Prostate gland (tissue), 2 donors: ENCODE measurements around the gene ZCCHC8.

ENCODE experiments used
- CTCF ChIP-seq, 4 experiments: fragments of 200-600 bp in 2 of 4; fragments of 450-650 bp in 2 of 4; sonication (generic) in 2 of 4; IDR thresholded peaks; 1 replicate in 3 of 4; 2 replicates in 1 of 4; pipeline ENCODE4 v1.5.1; 2016 to 2019; ENCODE audit warnings: antibody characterized with exemption in 4 of 4, mild to moderate bottlenecking in 2 of 4, moderate library complexity in 2 of 4
- POLR2A ChIP-seq: fragments of 450-650 bp; IDR thresholded peaks from one replicate; pipeline ENCODE4 v1.6.1; 2016; ENCODE audit warnings: antibody characterized with exemption, mild to moderate bottlenecking
- POLR2AphosphoS5 ChIP-seq: sonication (generic); formaldehyde crosslinking; IDR thresholded peaks from one replicate; pipeline ENCODE4 v1.6.1; 2017; ENCODE audit warnings: antibody characterized with exemption

DNA sequence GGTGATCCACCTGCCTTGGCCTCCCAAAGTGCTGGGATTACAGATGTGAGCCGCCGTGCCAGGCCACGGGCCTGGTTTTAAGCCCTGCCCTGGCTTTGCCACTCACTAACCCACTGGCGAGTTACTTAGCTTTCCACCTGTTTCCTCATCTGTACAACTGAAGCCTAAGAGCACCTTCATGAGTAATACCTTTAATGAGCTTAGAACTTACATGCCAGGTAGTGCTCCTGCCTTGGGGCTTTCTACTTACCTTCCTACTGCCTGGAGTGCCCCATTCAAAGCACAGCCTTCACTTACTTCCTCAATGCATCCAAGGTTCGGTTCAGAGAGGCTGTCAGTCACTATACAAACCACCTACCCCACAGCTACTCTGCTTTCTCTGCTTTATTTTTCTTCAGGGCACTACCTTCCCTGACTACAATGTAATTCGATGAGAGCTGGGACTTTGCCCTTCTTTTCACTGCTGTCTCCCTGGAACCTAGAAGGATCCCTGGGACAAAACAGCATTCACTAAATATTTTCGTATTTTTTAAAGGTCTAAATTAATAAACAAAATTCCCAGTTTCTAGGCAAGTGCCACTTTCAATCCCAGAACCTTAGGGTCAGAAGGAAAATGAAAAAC lies 13.8 kb downstream of the ZCCHC8 start:
- TF ChIP-seq CTCF (IDR thresholded peaks at IDR 0.05) (no peak), POLR2A (no peak), POLR2AphosphoS5 (no peak)
